HCT116 (cell line): Measurements from ENCODE around the gene ID1.

Source experiments
- CTCF ChIP-seq, 3 experiments: fragments of 200-600 bp in 1 of 3; sonication (generic) in 1 of 3; IDR thresholded peaks in 2 of 3; conservative IDR thresholded peaks in 1 of 3; 2 replicates each; pipeline ENCODE4 v1.5.1; 2012 to 2017; ENCODE audit warnings: low read depth in 2 of 3, low read length in 2 of 3, antibody characterized with exemption in 1 of 3, borderline replicate concordance in 1 of 3, control low read depth in 1 of 3, mild to moderate bottlenecking in 1 of 3, mixed read lengths in 1 of 3, mixed run types in 1 of 3, moderate library complexity in 1 of 3; ENCODE audit not compliant: insufficient read depth in 1 of 3
- ELF1 ChIP-seq: IDR thresholded peaks from 2 replicates; pipeline ENCODE4 v1.6.1; 2012; ENCODE audit warnings: low read depth, borderline replicate concordance
- EZH2 ChIP-seq: fragments of 200-600 bp; sonication (generic); IDR thresholded peaks from 2 replicates; pipeline ENCODE4 v1.6.1; 2017; ENCODE audit warnings: antibody characterized with exemption, mixed run types
- EZH2phosphoT487 ChIP-seq: fragments of 200-600 bp; IDR thresholded peaks from 2 replicates; pipeline ENCODE4 v1.6.1; 2018; ENCODE audit warnings: antibody characterized with exemption, borderline replicate concordance
- POLR2A ChIP-seq: IDR thresholded peaks from 2 replicates; pipeline ENCODE4 v1.7.0; 2011; ENCODE audit warnings: borderline replicate concordance; ENCODE audit not compliant: insufficient read depth, insufficient read length; ENCODE audit errors: extremely low read depth
- POLR2AphosphoS5 ChIP-seq: IDR thresholded peaks from 2 replicates; pipeline ENCODE4 v1.6.1; 2011; ENCODE audit warnings: mild to moderate bottlenecking, low read depth, low read length, moderate library complexity

GRCh38 chr20:31566658-31567379 is 38.3 kb upstream of the ID1 start:
- TF ChIP-seq CTCF (IDR thresholded peaks at IDR 0.05 in 2 of 3, conservative IDR thresholded peaks at IDR 0.05 in 1 of 3; ENCODE audit: borderline replicate concordance in 1 of 3, insufficient read depth in 1 of 3, low read depth in 2 of 3, low read length in 2 of 3) (peak in 2 of 3 experiments; percentile 15 to 25; a peak in 2 of 6 replicates), POLR2A (no peak), EZH2 (no peak), EZH2phosphoT487 (no peak), ELF1 (no peak), POLR2AphosphoS5 (peak; percentile 58)
